HepG2 (cell line): ENCODE results near the gene VEGFB. TPM values are rescaled to one million over a fixed set of nuclear protein-coding genes. Genes with fewer than 3 reads are reported as not detected.

ENCODE experiments used
- ATAC-seq: fragments of 200-7000 bp; cut with Tn5 transposase; 3 replicates; pipeline ENCODE4 v1.9.1; 2020; ENCODE audit warnings: mild to moderate bottlenecking, moderate library complexity
- BruUV-seq: library from RNA; stranded (reverse); fragments of 400-500 nt; replicated peaks from 2 replicates; lab custom pipeline; 2021; lab: Mats Ljungman, UMichigan
- CTCF ChIA-PET: fragments of 300-600 bp; formaldehyde crosslinking; extraction: SDS; loops from one replicate; lab custom pipeline; 2021; ENCODE audit warnings: low total read pairs, inconsistent platforms, low intra/inter-chr PET ratio; lab: Yijun Ruan, JAX
- POLR2A ChIA-PET: fragments of 350-600 bp; sonication (Branson Sonifier 250); formaldehyde crosslinking; loops from one replicate; lab custom pipeline; 2020; ENCODE audit warnings: antibody characterized with exemption, inconsistent platforms; lab: Yijun Ruan, JAX
- DNase-seq: peaks from one replicate; pipeline ENCODE4 v3.0.0-alpha.2; 2015; ENCODE audit warnings: low spot score
- FAIRE-seq: peaks from 3 replicates; lab custom pipeline; 2011; peaks lifted over from hg19 to GRCh38; lab: Jason Lieb, UNC
- H2AFZ ChIP-seq: one replicate; pipeline ENCODE4 v1.6.1; 2011; ENCODE audit warnings: low read length, inconsistent platforms
- H3K27ac ChIP-seq: fragments of 300-600 bp; 3 replicates; pipeline ENCODE4 v1.8.0; 2011; ENCODE audit warnings: mixed run types, mild to moderate bottlenecking, mixed read lengths, low read length, inconsistent platforms; ENCODE audit not compliant: insufficient read depth; ENCODE audit errors: extremely low read length
- H3K27me3 ChIP-seq, 2 experiments: fragments of 200-600 bp in 1 of 2; 2 replicates in 1 of 2; 3 replicates in 1 of 2; pipeline versions ENCODE4 v1.6.0 to v1.8.0; 2011; ENCODE audit warnings: low read length in 2 of 2, mild to moderate bottlenecking in 2 of 2, moderate library complexity in 2 of 2, inconsistent platforms in 1 of 2; ENCODE audit not compliant: insufficient read depth in 2 of 2, control insufficient read depth in 1 of 2
- H3K36me3 ChIP-seq, 2 experiments: fragments of 200-600 bp in 1 of 2; replicated peaks in 1 of 2; 2 replicates in 1 of 2; 3 replicates in 1 of 2; pipeline versions ENCODE4 v1.5.1 to v1.8.0; 2011; ENCODE audit warnings: low read length in 2 of 2, inconsistent platforms in 1 of 2; ENCODE audit not compliant: insufficient read depth in 2 of 2, control insufficient read depth in 1 of 2
- H3K4me1 ChIP-seq: 2 replicates; pipeline ENCODE4 v1.5.1; 2012; ENCODE audit warnings: low read length, inconsistent platforms; ENCODE audit not compliant: insufficient read depth
- H3K4me2 ChIP-seq: 2 replicates; pipeline ENCODE4 v1.6.0; 2011; ENCODE audit warnings: low read depth, low read length, inconsistent platforms
- H3K4me3 ChIP-seq, 3 experiments: fragments of 200-600 bp in 1 of 3; sonication (generic), shearing (Covaris generic) in 1 of 3; replicated peaks in 1 of 3; 2 replicates each; pipeline ENCODE4 v1.5.1; 2011 to 2016; ENCODE audit warnings: low read length in 3 of 3, inconsistent platforms in 2 of 3, low read depth in 2 of 3, mild to moderate bottlenecking in 2 of 3, control low read depth in 1 of 3, mixed read lengths in 1 of 3; ENCODE audit not compliant: insufficient read depth in 1 of 3
- H3K79me2 ChIP-seq: one replicate; pipeline ENCODE4 v1.6.1; 2011; ENCODE audit warnings: low read length, inconsistent platforms; ENCODE audit not compliant: insufficient read depth
- H3K9ac ChIP-seq: 2 replicates; pipeline ENCODE4 v1.6.0; 2011; ENCODE audit warnings: mild to moderate bottlenecking, low read depth, low read length, inconsistent platforms; ENCODE audit not compliant: insufficient read depth
- H3K9me3 ChIP-seq: 2 replicates; pipeline ENCODE4 v1.5.1; 2012; ENCODE audit warnings: mild to moderate bottlenecking, low read length
- H4K20me1 ChIP-seq: 2 replicates; pipeline ENCODE4 v1.6.0; 2011; ENCODE audit warnings: inconsistent platforms, mild to moderate bottlenecking, low read length, moderate library complexity; ENCODE audit not compliant: insufficient read depth
- HCFC1 ChIP-seq: fragments of 150-350 bp; IDR thresholded peaks from 2 replicates; pipeline ENCODE4 v1.6.1; 2014; ENCODE audit warnings: low read depth, low read length
- KLF15 ChIP-seq: sonication (generic); formaldehyde crosslinking; IDR thresholded peaks from 2 replicates; pipeline ENCODE4 v1.8.1; 2023; ENCODE audit warnings: borderline replicate concordance, mild to moderate bottlenecking, inconsistent platforms, missing genetic modification reagents, mixed read lengths
- MTA3 ChIP-seq: sonication (generic); formaldehyde crosslinking; IDR thresholded peaks from 2 replicates; pipeline ENCODE4 v1.4.0; 2020; ENCODE audit warnings: missing genetic modification reagents
- NCOR1 ChIP-seq: fragments of 200-600 bp; sonication (generic); IDR thresholded peaks from 2 replicates; pipeline ENCODE4 v1.7.0; 2017; ENCODE audit warnings: antibody characterized with exemption, low read length, borderline replicate concordance
- SOX6 ChIP-seq, 2 experiments: fragments of 450-650 bp in 1 of 2; sonication (generic) in 1 of 2; formaldehyde crosslinking in 1 of 2; IDR thresholded peaks; 2 replicates each; pipeline versions ENCODE4 v1.4.0 to v1.6.1; 2017 to 2020; ENCODE audit warnings: antibody characterized with exemption in 1 of 2, mild to moderate bottlenecking in 1 of 2, missing genetic modification reagents in 1 of 2
- ZBTB33 ChIP-seq: sonication (generic); formaldehyde crosslinking; IDR thresholded peaks from 2 replicates; pipeline ENCODE4 v1.4.0; 2020; ENCODE audit warnings: missing genetic modification reagents
- ZBTB38 ChIP-seq: sonication (generic); formaldehyde crosslinking; IDR thresholded peaks from 2 replicates; pipeline ENCODE4 v1.5.1; 2020; ENCODE audit warnings: mild to moderate bottlenecking, missing genetic modification reagents
- ZNF121 ChIP-seq: sonication (generic); formaldehyde crosslinking; IDR thresholded peaks from 2 replicates; pipeline ENCODE4 v1.5.0; 2020; ENCODE audit warnings: mild to moderate bottlenecking, missing genetic modification reagents
- ZNF18 ChIP-seq: sonication (generic); formaldehyde crosslinking; IDR thresholded peaks from 2 replicates; pipeline ENCODE4 v1.8.0; 2022; ENCODE audit warnings: mild to moderate bottlenecking, missing genetic modification reagents; ENCODE audit not compliant: insufficient replicate concordance
- ZNF501 ChIP-seq: sonication (generic); formaldehyde crosslinking; IDR thresholded peaks from 2 replicates; pipeline ENCODE4 v1.5.1; 2020; ENCODE audit warnings: mild to moderate bottlenecking, moderate library complexity, missing genetic modification reagents
- WGBS: methylation state at CpG from one replicate; pipeline ENCODE4 v1.1.6; 2017; ENCODE audit warnings: low lambda C conversion rate; 5-methylcytosine and 5-hydroxymethylcytosine counted together
- in situ Hi-C: cut with HindIII; loops from 2 replicates; pipeline ENCODE4 v1.10.0; 2017; ENCODE audit warnings: low pct_unique_long_range_greater_than_20kb; ENCODE audit not compliant: extremely low pct_ligation_motif_present
- intact Hi-C: fragments of 100-400 bp; cut with micrococcal nuclease; formaldehyde crosslinking; loops from one replicate; pipeline ENCODE4 v1.10.0; 2022; ENCODE audit not compliant: unreplicated experiment
- polyA plus RNA-seq, 8 experiments: library from polyadenylated mRNA; depleted of rRNA in 3 of 8; stranded (reverse) in 7 of 8; unstranded in 1 of 8; fragments of >200 nt; fragmentation: Illumina TruSeq in 4 of 8; extraction: Trizol in 4 of 8; gene quantifications; 2 replicates each; pipeline versions ENCODE4 v1.2.1 to v1.2.3, GENCODE V29; 2011 to 2016; ENCODE audit warnings: low read depth in 4 of 8, missing spikeins in 1 of 8, mixed read lengths in 1 of 8; ENCODE audit not compliant: insufficient read depth in 1 of 8
- total RNA-seq, 5 experiments: library from RNA; depleted of rRNA; stranded (reverse); fragments of >200 nt; fragmentation: Illumina TruSeq; extraction: Trizol; gene quantifications; 2 replicates each; pipeline ENCODE4 v1.2.3, GENCODE V29; 2016; ENCODE audit warnings: low read depth in 1 of 5
- TF ChIP-seq, protein P1 (sequence below): IDR thresholded peaks from 2 replicates; pipeline ENCODE4 v1.6.1; 2012; ENCODE audit warnings: low read length, improper control_type of control experiment

VEGFB gene
- total and polyA plus RNA-seq, 2 of the 13 experiments (the other 11 are each of a cell fraction or from before 2014, with no cell fraction given) = 9.0 to 11.3 TPM

- no peak for TF ChIP-seq ZNF18 (CRISPR knock-in tag)
- TF ChIP-seq NCOR1 = no peak
- peak; percentile 55; the same call in 1 of the 2 replicates for TF ChIP-seq ZBTB33
- TF ChIP-seq, protein P1, sequence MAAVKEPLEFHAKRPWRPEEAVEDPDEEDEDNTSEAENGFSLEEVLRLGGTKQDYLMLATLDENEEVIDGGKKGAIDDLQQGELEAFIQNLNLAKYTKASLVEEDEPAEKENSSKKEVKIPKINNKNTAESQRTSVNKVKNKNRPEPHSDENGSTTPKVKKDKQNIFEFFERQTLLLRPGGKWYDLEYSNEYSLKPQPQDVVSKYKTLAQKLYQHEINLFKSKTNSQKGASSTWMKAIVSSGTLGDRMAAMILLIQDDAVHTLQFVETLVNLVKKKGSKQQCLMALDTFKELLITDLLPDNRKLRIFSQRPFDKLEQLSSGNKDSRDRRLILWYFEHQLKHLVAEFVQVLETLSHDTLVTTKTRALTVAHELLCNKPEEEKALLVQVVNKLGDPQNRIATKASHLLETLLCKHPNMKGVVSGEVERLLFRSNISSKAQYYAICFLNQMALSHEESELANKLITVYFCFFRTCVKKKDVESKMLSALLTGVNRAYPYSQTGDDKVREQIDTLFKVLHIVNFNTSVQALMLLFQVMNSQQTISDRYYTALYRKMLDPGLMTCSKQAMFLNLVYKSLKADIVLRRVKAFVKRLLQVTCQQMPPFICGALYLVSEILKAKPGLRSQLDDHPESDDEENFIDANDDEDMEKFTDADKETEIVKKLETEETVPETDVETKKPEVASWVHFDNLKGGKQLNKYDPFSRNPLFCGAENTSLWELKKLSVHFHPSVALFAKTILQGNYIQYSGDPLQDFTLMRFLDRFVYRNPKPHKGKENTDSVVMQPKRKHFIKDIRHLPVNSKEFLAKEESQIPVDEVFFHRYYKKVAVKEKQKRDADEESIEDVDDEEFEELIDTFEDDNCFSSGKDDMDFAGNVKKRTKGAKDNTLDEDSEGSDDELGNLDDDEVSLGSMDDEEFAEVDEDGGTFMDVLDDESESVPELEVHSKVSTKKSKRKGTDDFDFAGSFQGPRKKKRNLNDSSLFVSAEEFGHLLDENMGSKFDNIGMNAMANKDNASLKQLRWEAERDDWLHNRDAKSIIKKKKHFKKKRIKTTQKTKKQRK = no peak
- no peak for TF ChIP-seq MTA3 (CRISPR knock-in tag)
- TF ChIP-seq HCFC1 = no peak
- no peak for TF ChIP-seq ZBTB38 (CRISPR knock-in tag)
- TF ChIP-seq SOX6 (IDR thresholded peaks at IDR 0.05) = no peak
- no peak for TF ChIP-seq SOX6 (CRISPR knock-in tag; IDR thresholded peaks at IDR 0.05)
- TF ChIP-seq KLF15 (CRISPR knock-in tag) = no peak
- TF ChIP-seq ZNF501 (CRISPR knock-in tag) = no peak
- 0 out of 2 replicates have a peak, but pooled peaks have one; percentile 57 for TF ChIP-seq ZNF121 (CRISPR knock-in tag)
- no peaks in the 10 kb centered on the region; a peak in 1 of 5 replicates for H3K27me3 ChIP-seq
- DNase-seq (no peak), FAIRE-seq (no peak), ATAC-seq (no peak)
- intact Hi-C loops (no loop called here), in situ Hi-C loops (no loop called here)
- no peak overlapping the region for H3K27ac ChIP-seq
- ChIA-PET POLR2A (interaction anchor here (4.6 kb wide), 1 partner anchor 11 kb away, joined by 48 read pairs; no protein-coding TSS in a partner anchor), CTCF (no interaction called here)
- 95% methylated on average over 22 of the region's 22 CpGs for WGBS
- H2AFZ ChIP-seq = no peak overlapping the region
- no TSS peak for BruUV-seq
- no peaks in the 10 kb centered on the region for H3K79me2 ChIP-seq
- H3K9ac ChIP-seq = no peak overlapping the region
- peaks cover under 1 to 2% of the 10 kb centered on the region in 2 experiments; a peak in 1 of 5 replicates for H3K36me3 ChIP-seq
- H4K20me1 ChIP-seq = no peaks in the 10 kb centered on the region
- H3K4me1 ChIP-seq = peaks cover 15% of the 10 kb centered on the region; the same call in 1 of the 2 replicates
- no peak overlapping the region for H3K4me3 ChIP-seq
- H3K4me2 ChIP-seq = no peak overlapping the region
- H3K9me3 ChIP-seq = no peaks in the 10 kb centered on the region
These were observed 47.8 kb downstream of the VEGFB start for GRCh38 chr11:64281957-64282770.
